HepG2 (cell line): ENCODE measurements around the gene SNRNP35. TPM values are rescaled to one million over a fixed set of nuclear protein-coding genes. Genes with fewer than 3 reads are reported as not detected.
A peak's percentile ranks its signal among the peaks of the same experiment; 100 is the strongest.

Experiments used
- ARID4A ChIP-seq: sonication (generic); formaldehyde crosslinking; IDR thresholded peaks from 2 replicates; pipeline ENCODE4 v1.5.0; 2020; ENCODE audit warnings: mild to moderate bottlenecking, missing genetic modification reagents, borderline replicate concordance
- BRD4 ChIP-seq: sonication (generic); formaldehyde crosslinking; IDR thresholded peaks from 2 replicates; pipeline ENCODE4 v1.4.0; 2020; ENCODE audit warnings: missing genetic modification reagents
- DMAP1 ChIP-seq: IDR thresholded peaks from 2 replicates; pipeline ENCODE4 v1.6.1; 2016
- FLYWCH1 ChIP-seq: sonication (generic); formaldehyde crosslinking; IDR thresholded peaks from 2 replicates; pipeline ENCODE4 v1.8.1; 2023; ENCODE audit warnings: mild to moderate bottlenecking, missing genetic modification reagents
- KDM5A ChIP-seq: fragments of 200-600 bp; sonication (generic); IDR thresholded peaks from 2 replicates; pipeline ENCODE4 v1.7.0; 2018; ENCODE audit warnings: antibody characterized with exemption, mild to moderate bottlenecking, low read length, borderline replicate concordance
- MEIS2 ChIP-seq: sonication (generic); formaldehyde crosslinking; IDR thresholded peaks from 2 replicates; pipeline ENCODE4 v1.9.0; 2021; ENCODE audit warnings: mild to moderate bottlenecking, missing genetic modification reagents
- MTA1 ChIP-seq: sonication (generic); formaldehyde crosslinking; IDR thresholded peaks from 2 replicates; pipeline ENCODE4 v1.4.0; 2020; ENCODE audit warnings: missing genetic modification reagents, mild to moderate bottlenecking, borderline replicate concordance
- NFYC ChIP-seq: IDR thresholded peaks from 2 replicates; pipeline ENCODE4 v1.6.1; 2016; ENCODE audit warnings: missing genetic modification reagents, missing compliant biosample characterization
- SIN3A ChIP-seq: IDR thresholded peaks from 2 replicates; pipeline ENCODE4 v1.6.1; 2011; ENCODE audit warnings: low read depth, mild to moderate bottlenecking, control low read depth, low read length, borderline replicate concordance
- SIX1 ChIP-seq: sonication (generic); formaldehyde crosslinking; IDR thresholded peaks from 2 replicates; pipeline ENCODE4 v1.4.0; 2020; ENCODE audit warnings: missing genetic modification reagents, borderline replicate concordance
- SMAD1 ChIP-seq: sonication (generic); formaldehyde crosslinking; IDR thresholded peaks from 2 replicates; pipeline ENCODE4 v1.4.0; 2020; ENCODE audit warnings: missing genetic modification reagents, low read depth, mild to moderate bottlenecking, borderline replicate concordance
- THAP9 ChIP-seq: sonication (generic); formaldehyde crosslinking; IDR thresholded peaks from 2 replicates; pipeline ENCODE4; 2020; ENCODE audit warnings: missing genetic modification reagents, mild to moderate bottlenecking, borderline replicate concordance
- ZBTB4 ChIP-seq: sonication (generic); formaldehyde crosslinking; IDR thresholded peaks from 2 replicates; pipeline ENCODE4 v1.4.0; 2020; ENCODE audit warnings: missing genetic modification reagents, mild to moderate bottlenecking, borderline replicate concordance
- ZBTB46 ChIP-seq: sonication (generic); formaldehyde crosslinking; IDR thresholded peaks from 2 replicates; pipeline ENCODE4 v1.4.0; 2020; ENCODE audit warnings: mild to moderate bottlenecking, missing genetic modification reagents, borderline replicate concordance
- ZNF777 ChIP-seq: sonication (generic); formaldehyde crosslinking; IDR thresholded peaks from 2 replicates; pipeline ENCODE4 v1.4.0; 2020; ENCODE audit warnings: missing genetic modification reagents
- polyA plus RNA-seq, 8 experiments: library from polyadenylated mRNA; depleted of rRNA in 3 of 8; stranded (reverse) in 7 of 8; unstranded in 1 of 8; fragments of >200 nt; fragmentation: Illumina TruSeq in 4 of 8; extraction: Trizol in 4 of 8; gene quantifications; 2 replicates each; pipeline versions ENCODE4 v1.2.1 to v1.2.3, GENCODE V29; 2011 to 2016; ENCODE audit warnings: low read depth in 4 of 8, missing spikeins in 1 of 8, mixed read lengths in 1 of 8; ENCODE audit not compliant: insufficient read depth in 1 of 8
- total RNA-seq, 5 experiments: library from RNA; depleted of rRNA; stranded (reverse); fragments of >200 nt; fragmentation: Illumina TruSeq; extraction: Trizol; gene quantifications; 2 replicates each; pipeline ENCODE4 v1.2.3, GENCODE V29; 2016; ENCODE audit warnings: low read depth in 1 of 5

SNRNP35 gene
- total and polyA plus RNA-seq, 2 of the 13 experiments (the other 11 are each of a cell fraction or from before 2014, with no cell fraction given), result 11.3 to 22.6 TPM

GRCh38 chr12:123436017-123436964, 21.6 kb upstream of the SNRNP35 start, which contains the start of gene RILPL2 (continued):
- TF ChIP-seq THAP9 (CRISPR knock-in tag) (peak; percentile 79; the same call in 1 of the 2 replicates), FLYWCH1 (no peak), MTA1 (peak; percentile 91; the same call in 1 of the 2 replicates), ZNF777 (CRISPR knock-in tag) (peak; percentile 27; the same call in 1 of the 2 replicates), BRD4 (CRISPR knock-in tag) (no peak), KDM5A (0 out of 2 replicates have a peak, but pooled peaks have one; percentile 57), SMAD1 (0 out of 2 replicates have a peak, but pooled peaks have one; percentile 36), ZBTB4 (CRISPR knock-in tag) (no peak), MEIS2 (peak; percentile 54; the same call in 1 of the 2 replicates), SIX1 (CRISPR knock-in tag) (no peak), NFYC (CRISPR knock-in tag) (peak; percentile 68), SIN3A (peak; percentile 60; the same call in 1 of the 2 replicates), DMAP1 (peak; percentile 65; the same call in 1 of the 2 replicates), ZBTB46 (CRISPR knock-in tag) (0 out of 2 replicates have a peak, but pooled peaks have one; percentile 78), ARID4A (CRISPR knock-in tag) (peak; percentile 89)
